GM12872 (cell line): ENCODE results near the gene TRIM9.

Experiments used
- TF ChIP-seq, protein P1 (sequence below): IDR thresholded peaks from 3 replicates; pipeline ENCODE4 v1.5.1; 2011; ENCODE audit warnings: low read depth, mild to moderate bottlenecking, low read length, moderate library complexity; ENCODE audit not compliant: insufficient read depth

TRIM9 gene

DNA sequence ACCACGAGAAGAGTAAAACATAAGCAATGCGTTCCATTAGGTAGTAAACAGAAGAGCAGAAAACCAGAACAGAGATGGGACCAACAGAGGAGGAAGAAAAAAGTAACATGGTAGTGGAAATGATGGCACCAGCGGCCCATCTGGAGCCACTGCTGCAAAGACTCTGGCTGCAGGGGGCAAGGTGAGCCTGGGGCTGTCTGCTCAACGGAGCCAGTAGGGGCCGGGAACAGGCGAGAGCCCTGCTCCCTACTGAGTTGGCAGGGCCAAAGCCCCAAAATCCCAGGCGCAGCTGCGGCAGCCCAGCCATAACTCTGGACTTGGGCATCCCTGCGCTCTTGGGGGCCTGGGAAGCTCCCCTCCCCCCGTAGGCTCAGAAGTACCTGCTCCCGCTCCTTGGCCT is 122.2 kb downstream of the TRIM9 start:
- TF ChIP-seq, protein P1, sequence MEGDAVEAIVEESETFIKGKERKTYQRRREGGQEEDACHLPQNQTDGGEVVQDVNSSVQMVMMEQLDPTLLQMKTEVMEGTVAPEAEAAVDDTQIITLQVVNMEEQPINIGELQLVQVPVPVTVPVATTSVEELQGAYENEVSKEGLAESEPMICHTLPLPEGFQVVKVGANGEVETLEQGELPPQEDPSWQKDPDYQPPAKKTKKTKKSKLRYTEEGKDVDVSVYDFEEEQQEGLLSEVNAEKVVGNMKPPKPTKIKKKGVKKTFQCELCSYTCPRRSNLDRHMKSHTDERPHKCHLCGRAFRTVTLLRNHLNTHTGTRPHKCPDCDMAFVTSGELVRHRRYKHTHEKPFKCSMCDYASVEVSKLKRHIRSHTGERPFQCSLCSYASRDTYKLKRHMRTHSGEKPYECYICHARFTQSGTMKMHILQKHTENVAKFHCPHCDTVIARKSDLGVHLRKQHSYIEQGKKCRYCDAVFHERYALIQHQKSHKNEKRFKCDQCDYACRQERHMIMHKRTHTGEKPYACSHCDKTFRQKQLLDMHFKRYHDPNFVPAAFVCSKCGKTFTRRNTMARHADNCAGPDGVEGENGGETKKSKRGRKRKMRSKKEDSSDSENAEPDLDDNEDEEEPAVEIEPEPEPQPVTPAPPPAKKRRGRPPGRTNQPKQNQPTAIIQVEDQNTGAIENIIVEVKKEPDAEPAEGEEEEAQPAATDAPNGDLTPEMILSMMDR = no peak

DNA sequence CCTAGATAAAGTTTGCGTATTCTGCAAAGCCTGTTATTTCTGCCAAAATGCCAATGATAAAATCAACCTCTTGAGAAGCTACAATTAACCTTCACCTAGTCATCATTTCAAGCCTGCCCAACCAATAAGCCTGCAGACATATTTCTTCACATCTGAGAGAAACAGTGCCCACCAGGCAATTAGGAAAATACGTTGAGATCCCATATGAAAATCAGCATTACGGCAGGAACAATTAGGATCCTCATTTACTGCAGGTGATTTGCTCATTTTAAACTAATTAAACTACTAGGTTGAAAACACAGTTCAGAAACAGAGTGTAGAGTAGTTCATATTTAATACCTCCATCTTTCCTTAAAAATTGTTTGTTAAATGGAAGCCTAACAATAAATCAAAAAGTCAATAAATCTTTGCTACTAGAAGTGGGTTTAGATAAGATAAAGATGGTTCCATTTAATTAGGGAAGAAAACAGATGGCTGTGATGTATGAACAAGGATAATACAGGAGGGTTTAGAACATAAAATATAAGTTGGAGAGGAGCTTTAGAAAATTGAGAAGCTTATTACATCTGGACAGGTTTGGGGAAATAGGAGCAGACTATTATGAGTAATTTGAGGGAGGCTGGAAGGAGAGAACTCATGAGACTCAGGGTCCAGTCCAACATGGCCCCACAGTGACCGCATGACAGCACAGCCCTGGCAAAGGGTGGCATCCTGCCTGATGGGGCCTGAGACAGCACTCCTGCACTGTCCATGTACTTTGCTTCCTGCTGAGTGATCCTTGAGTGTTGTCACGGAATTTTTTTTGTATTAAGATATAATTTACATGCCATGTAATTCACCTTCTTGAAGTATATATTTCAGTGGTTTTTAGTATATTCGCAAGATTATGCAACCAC is 123.8 kb downstream of the TRIM9 start:
- TF ChIP-seq, protein P1 = no peak

DNA sequence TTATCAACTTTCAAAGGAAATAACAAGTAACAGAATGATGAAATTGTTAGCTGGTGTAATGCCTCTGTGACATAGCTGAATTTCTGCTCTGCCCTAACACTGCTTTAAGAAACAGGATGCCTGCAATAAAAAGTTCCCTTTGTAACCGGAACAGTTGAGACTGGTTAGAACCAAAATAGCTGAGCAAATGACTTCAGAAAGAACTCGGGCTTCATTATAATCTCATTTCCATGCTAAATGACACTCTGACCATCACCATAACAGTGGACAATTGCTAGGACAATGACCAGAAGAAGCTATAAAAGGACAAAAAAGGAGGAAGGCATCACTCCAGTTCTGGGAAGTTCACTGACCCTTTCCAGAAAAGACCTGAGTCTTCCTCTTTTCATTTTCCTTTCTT is 127.1 kb downstream of the TRIM9 start:
- TF ChIP-seq, protein P1 = no peak

DNA sequence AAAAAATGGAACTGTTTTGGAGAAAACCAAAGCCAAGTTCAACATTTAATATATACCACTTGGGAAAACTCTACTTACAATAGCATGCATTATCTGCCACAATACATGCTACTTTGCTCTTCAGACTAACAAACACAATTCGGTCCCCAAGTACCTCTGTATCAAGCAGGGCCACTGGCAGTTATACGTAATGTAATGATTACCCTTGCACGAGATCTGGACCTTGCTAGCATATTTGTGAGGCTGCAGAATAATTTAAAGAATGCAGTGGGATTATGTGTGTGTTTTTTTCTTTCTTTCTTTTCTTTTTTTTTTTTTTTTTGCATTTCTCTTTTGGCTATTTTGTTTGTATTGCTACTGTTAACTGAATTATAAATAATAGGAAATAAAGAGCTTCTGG is 127.8 kb downstream of the TRIM9 start:
- TF ChIP-seq, protein P1 = no peak

DNA sequence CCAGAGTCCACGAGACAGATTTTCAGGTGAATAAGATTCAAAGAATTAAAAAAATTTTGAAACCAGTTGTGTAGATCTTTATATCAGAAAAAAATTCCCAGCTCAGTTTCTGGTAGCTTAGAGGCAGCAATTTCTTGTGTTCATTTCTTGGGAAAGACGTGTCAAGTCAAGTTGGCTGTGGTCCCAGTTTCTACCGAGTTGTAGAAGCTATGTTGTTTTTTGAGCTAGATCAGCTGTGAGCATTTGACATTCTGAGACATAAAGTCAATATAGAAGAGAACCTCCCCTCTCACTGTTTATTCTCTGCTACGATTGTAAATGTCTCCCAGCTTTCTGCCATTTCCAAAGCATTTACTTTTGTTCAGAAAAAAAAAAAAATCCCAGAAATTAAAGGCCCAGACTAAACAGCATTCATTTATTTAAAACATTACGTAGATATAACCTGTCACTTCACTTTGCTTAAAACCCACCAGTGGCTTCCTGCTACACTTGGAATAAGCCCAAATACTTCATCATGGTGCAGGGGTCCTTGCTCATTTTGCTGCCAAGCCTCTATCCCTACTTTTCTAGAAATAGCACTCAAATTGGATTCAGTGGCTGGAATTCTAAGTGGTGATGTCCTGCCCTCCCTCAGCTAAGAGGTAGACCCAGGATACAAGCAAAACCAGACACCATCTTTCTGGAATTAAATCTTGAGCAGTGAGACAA is 130.1 kb downstream of the TRIM9 start:
- TF ChIP-seq, protein P1 = no peak

DNA sequence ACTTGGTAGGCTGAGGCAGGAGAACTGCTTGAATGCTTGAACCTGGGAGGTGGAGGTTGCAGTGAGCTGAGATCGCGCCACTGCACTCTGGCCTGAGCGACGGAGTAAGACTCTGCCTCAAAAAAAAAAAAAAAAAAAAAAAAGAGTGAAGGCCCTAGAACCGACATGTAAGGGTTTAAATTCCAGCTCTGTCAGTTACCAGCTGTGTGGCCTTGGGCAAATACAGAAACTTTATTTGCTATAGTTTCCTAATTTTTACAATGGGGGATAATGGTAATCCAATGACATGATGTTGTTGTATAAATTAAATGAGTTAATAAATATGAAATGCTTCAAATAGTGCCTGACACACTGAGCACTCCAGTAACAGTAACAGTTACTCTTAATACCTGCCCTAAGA is 131.0 kb downstream of the TRIM9 start:
- TF ChIP-seq, protein P1 = no peak

DNA sequence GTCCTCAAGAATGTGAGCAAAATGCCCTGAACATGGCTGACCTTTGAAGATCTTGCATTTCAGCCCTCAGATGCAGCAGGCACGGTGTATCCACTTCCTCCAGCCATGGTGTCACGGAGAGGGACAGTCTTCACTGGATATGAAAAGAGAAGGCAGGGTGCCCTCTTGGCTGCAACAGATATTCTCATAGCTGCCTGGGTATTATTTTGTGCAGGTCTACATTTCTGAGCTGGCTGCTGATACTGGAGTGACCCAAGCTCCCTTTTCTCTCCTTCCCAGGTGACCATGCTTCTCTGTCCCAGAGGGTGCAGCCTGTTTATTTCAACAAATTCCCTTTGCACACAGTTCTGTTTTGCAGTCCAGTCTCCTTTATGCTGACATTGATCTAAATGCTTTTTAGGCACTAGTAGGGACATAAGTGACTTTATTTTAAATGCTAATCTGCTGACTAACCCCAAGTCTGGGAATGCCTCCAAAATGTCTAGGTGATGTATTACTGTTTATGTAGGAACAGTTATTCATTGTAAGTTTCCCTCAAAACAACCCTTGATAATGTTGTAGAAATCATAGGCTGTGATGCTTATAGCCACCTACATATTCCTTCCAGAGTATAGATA is 133.2 kb downstream of the TRIM9 start:
- TF ChIP-seq, protein P1 = no peak
